PC-3 (cell line): ENCODE data around the gene SLC7A1. TPM values are rescaled to one million over a fixed set of nuclear protein-coding genes. Genes with fewer than 3 reads are reported as not detected.

Source experiments
- ATAC-seq: fragments of 200-7000 bp; cut with Tn5 transposase; 2 replicates; pipeline ENCODE4 v1.9.1; 2020; ENCODE audit warnings: mild to moderate bottlenecking, moderate library complexity
- BruUV-seq: library from RNA; stranded (reverse); fragments of 400-500 nt; replicated peaks from 2 replicates; lab custom pipeline; 2021; lab: Mats Ljungman, UMichigan
- CTCF ChIA-PET: fragments of 300-600 bp; sonication (Branson Sonifier 250); formaldehyde crosslinking; loops from one replicate; lab custom pipeline; 2022; ENCODE audit warnings: antibody characterized with exemption; lab: Charles Lee
- POLR2A ChIA-PET: fragments of 300-600 bp; sonication (Branson Sonifier 250); formaldehyde crosslinking; loops from one replicate; lab custom pipeline; 2022; ENCODE audit warnings: antibody characterized with exemption; ENCODE audit not compliant: unreplicated experiment; lab: Charles Lee
- DNase-seq: peaks from one replicate; pipeline ENCODE4 v3.0.0-alpha.2; 2015
- H2AFZ ChIP-seq: fragments of 300-600 bp; sonication (generic); 2 replicates; pipeline ENCODE4 v1.6.0; 2016; ENCODE audit warnings: antibody characterized with exemption, low read length
- H3F3A ChIP-seq: fragments of 300-600 bp; sonication (generic); one replicate; pipeline ENCODE4 v1.6.0; 2017; ENCODE audit warnings: antibody characterized with exemption, low read length, control low read depth, mild to moderate bottlenecking; ENCODE audit not compliant: unreplicated experiment
- H3K27ac ChIP-seq: fragments of 300-600 bp; sonication (generic); 2 replicates; pipeline ENCODE4 v1.5.1; 2016; ENCODE audit warnings: mild to moderate bottlenecking, low read length
- H3K27me3 ChIP-seq: fragments of 300-600 bp; sonication (generic); 2 replicates; pipeline ENCODE4 v1.6.1; 2016; ENCODE audit warnings: low read length, mixed read lengths
- H3K36me3 ChIP-seq: fragments of 300-600 bp; sonication (generic); 2 replicates; pipeline ENCODE4 v1.6.1; 2016; ENCODE audit warnings: low read depth, mixed run types, low read length, mixed read lengths
- H3K4me1 ChIP-seq: fragments of 300-600 bp; sonication (generic); 2 replicates; pipeline ENCODE4 v1.5.1; 2016; ENCODE audit warnings: low read length; ENCODE audit not compliant: insufficient read depth
- H3K4me2 ChIP-seq: fragments of 300-600 bp; sonication (generic); 2 replicates; pipeline ENCODE4 v1.6.0; 2016; ENCODE audit warnings: low read length
- H3K4me3 ChIP-seq: fragments of 300-600 bp; sonication (generic); 2 replicates; pipeline ENCODE4 v1.5.1; 2016; ENCODE audit warnings: mild to moderate bottlenecking, low read length, mixed read lengths
- H3K79me2 ChIP-seq: fragments of 300-600 bp; sonication (generic); 2 replicates; pipeline ENCODE4 v1.6.1; 2017; ENCODE audit warnings: low read length, mixed read lengths
- H3K9ac ChIP-seq: fragments of 300-600 bp; sonication (generic); 2 replicates; pipeline ENCODE4 v1.6.0; 2016; ENCODE audit warnings: mild to moderate bottlenecking, low read length
- H3K9me2 ChIP-seq: fragments of 300-600 bp; sonication (generic); replicated peaks from 2 replicates; pipeline ENCODE4 v1.6.1; 2016; ENCODE audit warnings: mixed run types, low read length, mixed read lengths
- H3K9me3 ChIP-seq: fragments of 300-600 bp; sonication (generic); 2 replicates; pipeline ENCODE4 v1.6.1; 2016; ENCODE audit warnings: low read length, mixed read lengths
- H4K20me1 ChIP-seq: fragments of 300-600 bp; sonication (generic); 2 replicates; pipeline ENCODE4 v1.6.1; 2016; ENCODE audit warnings: low read length, mixed read lengths
- CTCF ChIP-seq: fragments of 300-600 bp; sonication (generic); conservative IDR thresholded peaks from 2 replicates; pipeline ENCODE4 v1.5.1; 2017; ENCODE audit warnings: antibody characterized with exemption, low read depth, mild to moderate bottlenecking, low read length
- EZH2 ChIP-seq: fragments of 300-600 bp; sonication (generic); IDR thresholded peaks from one replicate; pipeline ENCODE4 v1.6.1; 2017; ENCODE audit warnings: antibody characterized with exemption, mild to moderate bottlenecking, low read length; ENCODE audit not compliant: unreplicated experiment
- EZH2phosphoT487 ChIP-seq: fragments of 300-600 bp; sonication (generic); IDR thresholded peaks from 2 replicates; pipeline ENCODE4 v1.6.1; 2018; ENCODE audit warnings: mild to moderate bottlenecking, antibody characterized with exemption, low read length, borderline replicate concordance
- intact Hi-C: fragments of 100-400 bp; cut with micrococcal nuclease; formaldehyde crosslinking; loops from 2 replicates; pipeline ENCODE4 v1.9.0; 2023
- total RNA-seq: library from RNA; depleted of rRNA; stranded (reverse); fragments of >200 nt; gene quantifications from 2 replicates; pipeline ENCODE4 v1.2.3, GENCODE V29; 2014

Gene SLC7A1
- total RNA-seq, 1 experiment from 2014 or later: 19.5 TPM

- Histone ChIP-seq H3K4me1 (0 out of 2 replicates have a peak, but pooled peaks cover 6% of the 10 kb centered on the region), H4K20me1 (no peaks in the 10 kb centered on the region), H3K4me2 (no peak overlapping the region), H3K27ac (no peak overlapping the region), H3K27me3 (no peaks in the 10 kb centered on the region), H3K79me2 (no peaks in the 10 kb centered on the region), H2AFZ (no peak overlapping the region), H3K4me3 (no peak overlapping the region), H3K9me2 (no peaks in the 10 kb centered on the region), H3K36me3 (no peaks in the 10 kb centered on the region), H3K9me3 (no peaks in the 10 kb centered on the region), H3K9ac (no peak overlapping the region), H3F3A (no peaks in the 10 kb centered on the region)
- TF ChIP-seq CTCF: no peak
- no peak for TF ChIP-seq EZH2
- no peak for TF ChIP-seq EZH2phosphoT487
- intact Hi-C loops: loop anchor here (2.0 kb wide), 1 partner anchor 606 kb away; no protein-coding TSS in a partner anchor
- no TSS peak for BruUV-seq
- ChIA-PET POLR2A (no interaction called here), CTCF (no interaction called here)
- no peak for ATAC-seq
- DNase-seq: no peak
These were observed 86.6 kb downstream of the SLC7A1 start for GRCh38 chr13:29508876-29509252.

GRCh38 chr13:29508130-29508875 lies 87.2 kb downstream of the SLC7A1 start:
- Histone ChIP-seq H3K9ac (no peak overlapping the region), H3K36me3 (no peaks in the 10 kb centered on the region), H3K9me2 (no peaks in the 10 kb centered on the region), H2AFZ (no peak overlapping the region), H3K4me3 (no peak overlapping the region), H4K20me1 (no peaks in the 10 kb centered on the region), H3K27me3 (no peaks in the 10 kb centered on the region), H3K4me2 (no peak overlapping the region), H3K9me3 (no peaks in the 10 kb centered on the region), H3K27ac (no peak overlapping the region), H3F3A (no peaks in the 10 kb centered on the region), H3K79me2 (no peaks in the 10 kb centered on the region), H3K4me1 (0 out of 2 replicates have a peak, but pooled peaks cover under 1% of the 10 kb centered on the region)
- peak; percentile 88 for ATAC-seq
- peak; percentile 86 for DNase-seq
- intact Hi-C loops: loop anchor here (2.0 kb wide), 1 partner anchor 606 kb away; no protein-coding TSS in a partner anchor
- BruUV-seq: no TSS peak
- peak; percentile 95 for TF ChIP-seq CTCF
- TF ChIP-seq EZH2: no peak
- TF ChIP-seq EZH2phosphoT487: no peak
- CTCF ChIA-PET: interaction anchor here (0.6 kb wide), 1 partner anchor 607 kb away, joined by 3 read pairs; no protein-coding TSS in a partner anchor
- POLR2A ChIA-PET: no interaction called here

- no peak overlapping the region for H2AFZ ChIP-seq
- intact Hi-C loops: no loop called here
- no peak overlapping the region for H3K27ac ChIP-seq
- ChIA-PET CTCF (no interaction called here), POLR2A (no interaction called here)
- H3K9ac ChIP-seq: no peak overlapping the region
- no peaks in the 10 kb centered on the region for H3F3A ChIP-seq
- no peaks in the 10 kb centered on the region for H3K79me2 ChIP-seq
- no peaks in the 10 kb centered on the region for H3K9me2 ChIP-seq
- H3K36me3 ChIP-seq: no peaks in the 10 kb centered on the region
- H3K27me3 ChIP-seq: no peaks in the 10 kb centered on the region
- H4K20me1 ChIP-seq: no peaks in the 10 kb centered on the region
- H3K4me1 ChIP-seq: no peaks in the 10 kb centered on the region
- TSS peak; percentile 3 for BruUV-seq
- TF ChIP-seq EZH2phosphoT487 (no peak), CTCF (no peak), EZH2 (no peak)
- no peak for DNase-seq
- ATAC-seq: no peak
- H3K9me3 ChIP-seq: no peaks in the 10 kb centered on the region
- H3K4me3 ChIP-seq: no peak overlapping the region
- H3K4me2 ChIP-seq: no peak overlapping the region
These were observed 88.1 kb downstream of the SLC7A1 start for GRCh38 chr13:29507356-29507755.
